ENCODE data around the gene TF. TPM values are rescaled to one million over a fixed set of nuclear protein-coding genes. Genes with fewer than 3 reads are reported as not detected.
A peak's percentile ranks its signal among the peaks of the same experiment; 100 is the strongest.

Gene TF
- total RNA-seq, 1 experiment from 2014 or later, result 0.09 TPM

DNA sequence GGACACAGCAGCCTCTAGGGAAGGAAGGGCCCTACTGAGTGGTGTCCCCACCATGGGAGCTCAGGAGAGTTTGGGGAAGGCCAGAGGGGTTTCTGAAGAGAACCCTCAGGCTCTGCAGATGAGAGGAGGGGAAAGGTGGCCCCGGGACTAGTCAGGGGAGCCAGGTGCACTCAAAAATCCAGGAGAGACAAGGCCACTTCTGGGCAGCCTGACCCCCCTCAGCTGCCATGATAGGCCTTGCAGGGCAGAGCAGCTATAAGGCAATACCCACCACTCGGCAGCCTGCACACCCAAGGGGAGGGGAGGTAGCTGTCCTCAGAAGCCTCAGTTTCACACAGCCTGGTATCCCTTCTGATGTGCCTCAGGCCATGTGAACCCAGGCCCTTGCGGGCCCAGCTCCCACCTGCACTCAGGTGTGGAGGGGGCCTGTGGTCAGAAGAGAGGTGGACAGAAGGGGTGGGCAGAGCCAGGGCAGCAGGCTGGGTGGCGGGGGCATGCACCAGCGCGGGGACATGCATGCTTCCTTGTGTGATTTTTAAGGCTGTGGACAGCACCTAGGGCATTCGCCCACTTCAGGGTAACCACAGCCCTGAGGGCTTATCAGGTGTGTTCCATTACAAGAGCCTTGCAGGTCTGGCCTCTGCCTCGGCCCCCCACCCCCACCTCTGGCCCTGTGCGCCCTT, 94.0 kb downstream of the TF start:
- Histone ChIP-seq H2BK120ac (ENCODE audit: low read depth, low read length, poor library complexity, severe bottlenecking) (no peak overlapping the region), H4K91ac (ENCODE audit: insufficient read length, low read depth, low read length) (no peak overlapping the region), H2AFZ (ENCODE audit: low read length) (no peak overlapping the region), H3K9ac (ENCODE audit: extremely low read depth, insufficient read length, low read length) (no peak overlapping the region), H3K27me3 (ENCODE audit: insufficient read depth, low read length) (no peaks in the 10 kb centered on the region), H3K23ac (ENCODE audit: insufficient read length, low read depth, low read length) (no peak overlapping the region), H3K79me2 (ENCODE audit: insufficient read depth, low read length) (no peaks in the 10 kb centered on the region), H3K56ac (ENCODE audit: insufficient read length, low read depth, low read length) (no peak overlapping the region), H2BK20ac (ENCODE audit: low read depth, low read length, poor library complexity, severe bottlenecking) (no peak overlapping the region), H3K4me1 (ENCODE audit: insufficient read depth, low read length) (no peaks in the 10 kb centered on the region), H3K14ac (ENCODE audit: insufficient read depth, low read length) (no peak overlapping the region; the same call in 1 of the 2 replicates), H3K23me2 (ENCODE audit: insufficient read length, low read depth, low read length, poor library complexity, severe bottlenecking) (no peaks in the 10 kb centered on the region), H3K18ac (ENCODE audit: insufficient read length, low read depth, low read length) (no peak overlapping the region), H3T11ph (ENCODE audit: low read length) (no peak overlapping the region), H2AK5ac (ENCODE audit: insufficient read length, low read length) (no peak overlapping the region), H4K20me1 (ENCODE audit: control insufficient read depth, insufficient read depth, insufficient read length) (no peaks in the 10 kb centered on the region), H2BK12ac (ENCODE audit: insufficient read length, low read depth, low read length) (no peak overlapping the region), H3K9me3 (ENCODE audit: control insufficient read depth, low read depth, low read length) (no peaks in the 10 kb centered on the region), H3K79me1 (ENCODE audit: insufficient read depth, low read depth, low read length, poor library complexity, severe bottlenecking) (no peaks in the 10 kb centered on the region), H4K8ac (replicated peaks; ENCODE audit: insufficient read length, low read depth, low read length) (no peak overlapping the region), H4K5ac (ENCODE audit: insufficient read length, low read depth, low read length) (no peak overlapping the region), H3K4me2 (ENCODE audit: insufficient read depth, insufficient read length, low read length) (no peak overlapping the region), H2BK15ac (ENCODE audit: low read depth, low read length) (no peak overlapping the region), H3K27ac (ENCODE audit: insufficient read length, low read depth, low read length) (no peak overlapping the region), H2BK5ac (ENCODE audit: insufficient read length, low read length) (no peak overlapping the region), H3K4ac (ENCODE audit: low read depth, low read length) (no peak overlapping the region)
- Mint-ChIP-seq H3K4me1 (peaks cover 4 to 6% of the 10 kb centered on the region in 2 experiments; a peak in 1 of 4 replicates), H3K27me3 (ENCODE audit: low read depth) (no peaks in the 10 kb centered on the region; the same call in 1 of the 2 replicates), H3K9me3 (no peaks in the 10 kb centered on the region), H3K36me3 (ENCODE audit: insufficient read depth in 1 of 3, low read depth in 3 of 3) (peaks cover 0 to 3% (median 0%) of the 10 kb centered on the region in 3 experiments; a peak in 1 of 7 replicates), H3K27ac (peak overlapping the region in 2 of 3 experiments; percentile 52 to 59; a peak in 2 of 7 replicates), H3K4me3 (no peak overlapping the region)
- TF ChIP-seq, protein P1, sequence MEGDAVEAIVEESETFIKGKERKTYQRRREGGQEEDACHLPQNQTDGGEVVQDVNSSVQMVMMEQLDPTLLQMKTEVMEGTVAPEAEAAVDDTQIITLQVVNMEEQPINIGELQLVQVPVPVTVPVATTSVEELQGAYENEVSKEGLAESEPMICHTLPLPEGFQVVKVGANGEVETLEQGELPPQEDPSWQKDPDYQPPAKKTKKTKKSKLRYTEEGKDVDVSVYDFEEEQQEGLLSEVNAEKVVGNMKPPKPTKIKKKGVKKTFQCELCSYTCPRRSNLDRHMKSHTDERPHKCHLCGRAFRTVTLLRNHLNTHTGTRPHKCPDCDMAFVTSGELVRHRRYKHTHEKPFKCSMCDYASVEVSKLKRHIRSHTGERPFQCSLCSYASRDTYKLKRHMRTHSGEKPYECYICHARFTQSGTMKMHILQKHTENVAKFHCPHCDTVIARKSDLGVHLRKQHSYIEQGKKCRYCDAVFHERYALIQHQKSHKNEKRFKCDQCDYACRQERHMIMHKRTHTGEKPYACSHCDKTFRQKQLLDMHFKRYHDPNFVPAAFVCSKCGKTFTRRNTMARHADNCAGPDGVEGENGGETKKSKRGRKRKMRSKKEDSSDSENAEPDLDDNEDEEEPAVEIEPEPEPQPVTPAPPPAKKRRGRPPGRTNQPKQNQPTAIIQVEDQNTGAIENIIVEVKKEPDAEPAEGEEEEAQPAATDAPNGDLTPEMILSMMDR (conservative IDR thresholded peaks at IDR 0.05), result no peak
- WGBS (ENCODE audit: extremely low coverage, insufficient read length, low lambda C conversion rate), result no CpG with 5 or more reads among the region's 9 CpGs
- DNase-seq, result no peak

All from H9 (cell line).